NT2/D1 (cell line): Measurements from ENCODE around the gene FAM200A.

Source experiments
- YY1 ChIP-seq: IDR thresholded peaks from 2 replicates; pipeline ENCODE4 v1.6.1; 2011; ENCODE audit not compliant: insufficient read length, insufficient read depth
- ZNF274 ChIP-seq: IDR thresholded peaks from 2 replicates; pipeline ENCODE4 v1.6.1; 2011; ENCODE audit warnings: mild to moderate bottlenecking, low read depth, low read length

- no peak for TF ChIP-seq YY1
- TF ChIP-seq ZNF274: no peak
Measured at GRCh38 chr7:99588868-99589267, 37.0 kb upstream of the FAM200A start.
